Spinal cord (tissue), 10 donors: ENCODE results near the gene FAM181B. TPM values are rescaled to one million over a fixed set of nuclear protein-coding genes. Genes with fewer than 3 reads are reported as not detected.

Source experiments
- DNase-seq, 6 donors: peaks; one replicate each; pipeline versions ENCODE4 v3.0.0 to v3.0.0-alpha.2; 2013 to 2015; ENCODE audit warnings: low spot score in 6 of 6, low read depth in 4 of 6
- H3K27ac ChIP-seq: one replicate; pipeline ENCODE4 v1.5.1; 2013; ENCODE audit warnings: low read depth, low read length, control low read depth
- H3K27me3 ChIP-seq: one replicate; pipeline ENCODE4 v1.6.1; 2013; ENCODE audit warnings: low read length; ENCODE audit not compliant: control insufficient read depth, insufficient read depth
- H3K36me3 ChIP-seq: one replicate; pipeline ENCODE4 v1.6.1; 2013; ENCODE audit warnings: low read length; ENCODE audit not compliant: control insufficient read depth, insufficient read depth
- H3K4me1 ChIP-seq: one replicate; pipeline ENCODE4 v1.6.1; 2013; ENCODE audit warnings: low read length; ENCODE audit not compliant: control insufficient read depth, insufficient read depth
- H3K4me3 ChIP-seq: one replicate; pipeline ENCODE4 v1.5.1; 2013; ENCODE audit warnings: low read depth, low read length, control low read depth
- H3K9me3 ChIP-seq: one replicate; pipeline ENCODE4 v1.6.1; 2013; ENCODE audit warnings: low read length; ENCODE audit not compliant: control insufficient read depth, insufficient read depth
- WGBS: methylation state at CpG from one replicate; pipeline ENCODE4 v1.1.5; 2013; ENCODE audit warnings: missing lambda C conversion rate; ENCODE audit not compliant: insufficient coverage; 5-methylcytosine and 5-hydroxymethylcytosine counted together
- polyA plus RNA-seq, 2 donors: library from polyadenylated mRNA; unstranded; fragments of 120-200 nt; gene quantifications; one replicate each; pipeline ENCODE4 v1.2.1, GENCODE V29; 2013; ENCODE audit not compliant: insufficient read length in 2 of 2
- total RNA-seq, 2 donors: library from RNA; depleted of rRNA in 1 of 2; stranded (reverse); fragments of 120-200 nt in 1 of 2; fragments of >200 nt in 1 of 2; gene quantifications; one replicate each; pipeline versions ENCODE4 v1.2.3 to v1.2.4, GENCODE V29; 2013 to 2014
- donor health status: healthy.

Gene FAM181B
- total and polyA plus RNA-seq, 4 donors: 24.4 to 64.7 (median 38.6) TPM

DNA sequence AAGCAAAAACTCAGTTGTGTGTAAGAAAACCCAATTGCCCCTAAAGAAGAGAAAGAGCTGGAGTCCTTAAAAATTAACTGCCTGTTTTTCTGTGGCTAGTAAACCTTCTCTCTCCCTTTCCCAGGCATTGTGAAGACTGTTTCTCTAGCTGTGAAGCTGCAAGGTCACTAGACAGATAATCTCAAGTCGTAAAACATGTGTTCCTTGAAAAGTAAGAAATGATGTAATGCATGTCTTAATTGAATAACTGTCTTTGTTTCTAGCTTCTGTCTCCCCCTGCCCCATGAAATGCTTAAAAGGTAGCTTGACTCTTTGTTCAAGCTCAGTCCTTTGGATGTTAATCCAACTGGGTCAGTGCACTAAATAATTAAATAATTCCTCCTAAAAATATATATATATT is 29.5 kb upstream of the FAM181B start:
- H3K27me3 ChIP-seq: no peaks in the 10 kb centered on the region
- H3K36me3 ChIP-seq: no peaks in the 10 kb centered on the region
- H3K4me3 ChIP-seq: no peak overlapping the region
- no peak for DNase-seq
- 40% methylated on average over 1 of the region's 1 CpG for WGBS
- H3K4me1 ChIP-seq: no peaks in the 10 kb centered on the region
- no peaks in the 10 kb centered on the region for H3K9me3 ChIP-seq
- H3K27ac ChIP-seq: no peak overlapping the region

DNA sequence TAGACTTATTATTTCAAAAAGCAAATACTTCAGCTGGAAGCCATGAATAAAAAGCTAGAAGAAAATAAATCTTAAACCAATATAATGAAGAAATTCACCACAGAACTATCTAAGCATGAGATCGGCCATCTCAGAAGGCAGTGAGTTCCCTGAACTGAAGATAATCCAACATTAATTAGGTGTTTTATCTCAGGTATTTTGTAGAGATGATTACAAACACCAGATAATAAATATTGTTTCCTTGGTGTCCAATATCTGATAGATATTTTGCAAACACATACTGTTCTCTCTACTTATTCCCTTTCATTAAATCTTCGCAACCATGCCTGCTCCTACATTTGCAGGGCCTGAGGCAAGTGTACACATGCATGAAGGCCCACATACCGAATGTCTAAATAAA is 26.0 kb upstream of the FAM181B start:
- Histone ChIP-seq H3K36me3 (no peaks in the 10 kb centered on the region), H3K4me1 (peaks cover 12% of the 10 kb centered on the region), H3K27me3 (no peaks in the 10 kb centered on the region), H3K4me3 (no peak overlapping the region), H3K9me3 (no peaks in the 10 kb centered on the region), H3K27ac (no peak overlapping the region)
- DNase-seq: no peak
- no CpG with 5 or more reads among the region's 3 CpGs for WGBS

DNA sequence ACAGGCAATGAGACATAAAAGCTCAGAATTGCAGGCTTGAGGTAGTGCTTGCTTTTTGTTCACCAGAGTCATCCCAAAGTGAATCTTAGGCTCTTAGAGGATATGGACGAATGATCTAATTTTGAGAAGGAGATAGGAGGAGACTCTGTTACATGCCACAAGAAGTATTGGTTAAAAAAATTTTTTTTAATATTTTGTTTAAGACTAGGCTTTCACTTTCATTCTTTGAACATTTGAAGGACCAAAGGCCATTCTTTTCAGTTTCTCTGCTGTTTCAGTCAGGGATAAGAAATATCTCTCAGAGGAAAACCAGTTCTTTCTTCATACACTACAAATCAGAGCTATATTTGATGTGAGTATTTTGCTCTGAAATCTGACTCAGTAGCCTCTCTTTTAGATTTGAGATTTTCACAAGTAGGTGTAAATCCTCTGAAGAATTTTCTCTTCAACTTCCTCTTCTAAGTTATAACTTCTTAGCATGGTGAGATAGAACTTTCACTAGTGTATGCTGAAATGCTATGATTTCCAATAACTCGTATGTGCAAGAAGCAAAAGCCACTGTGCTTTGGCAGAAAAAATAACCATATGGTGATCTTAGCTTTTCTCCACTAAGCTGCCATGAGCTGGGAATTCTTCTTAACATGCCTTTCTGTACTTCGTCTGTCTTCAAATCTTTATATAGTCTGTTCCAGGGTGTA is 24.1 kb upstream of the FAM181B start:
- no peaks in the 10 kb centered on the region for H3K9me3 ChIP-seq
- no peaks in the 10 kb centered on the region for H3K27me3 ChIP-seq
- H3K4me1 ChIP-seq: peaks cover 12% of the 10 kb centered on the region
- H3K4me3 ChIP-seq: no peak overlapping the region
- WGBS: no CpG with 5 or more reads among the region's 3 CpGs
- no peaks in the 10 kb centered on the region for H3K36me3 ChIP-seq
- H3K27ac ChIP-seq: peak overlapping the region; percentile 78
- DNase-seq: peak in 2 of 6 donors; percentile 24 to 90

DNA sequence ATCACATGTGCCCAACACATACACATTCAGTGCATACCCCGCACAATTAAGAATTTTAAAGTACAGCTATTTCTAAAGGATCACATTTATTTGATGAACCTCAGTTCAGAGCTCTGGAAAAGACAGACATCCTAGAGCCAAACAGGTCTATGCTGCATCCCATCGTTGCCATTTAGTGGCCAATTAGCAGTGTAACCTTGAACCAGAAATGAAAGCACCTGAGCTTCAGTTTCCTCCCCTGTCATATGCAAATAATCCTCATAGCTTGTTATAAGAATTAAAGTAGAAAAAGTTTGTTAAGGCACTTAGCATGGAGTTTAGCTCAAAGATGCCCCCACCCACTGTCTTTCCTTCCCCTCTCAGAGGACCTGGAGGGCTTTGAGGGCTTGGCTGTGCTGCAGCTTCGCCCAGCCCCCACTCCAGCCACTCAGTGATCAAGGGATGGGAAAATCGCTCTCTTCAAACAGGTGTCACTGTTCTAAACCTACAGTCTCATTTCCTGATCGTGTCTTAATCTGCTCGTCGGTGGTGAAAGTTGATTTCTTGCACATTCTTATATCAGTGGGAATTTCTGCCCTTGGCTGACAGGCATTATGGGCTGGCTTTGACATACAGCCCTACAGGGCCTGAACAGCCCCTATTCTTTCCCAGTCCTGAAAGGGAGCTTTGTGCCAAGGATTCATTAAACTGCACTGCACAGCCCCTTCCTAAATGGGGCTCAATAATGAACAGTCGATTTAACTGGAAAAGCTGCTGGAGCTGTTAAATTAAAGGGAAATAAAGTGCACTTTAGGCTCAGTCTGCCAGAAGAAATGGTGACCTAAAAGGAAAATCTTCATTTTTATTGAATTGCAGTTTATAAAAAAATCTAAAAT is 23.3 kb upstream of the FAM181B start:
- Histone ChIP-seq H3K4me1 (peaks cover 12% of the 10 kb centered on the region), H3K9me3 (no peaks in the 10 kb centered on the region), H3K27me3 (no peaks in the 10 kb centered on the region), H3K4me3 (peak overlapping the region; percentile 3), H3K27ac (peak overlapping the region; percentile 78), H3K36me3 (no peaks in the 10 kb centered on the region)
- peak in 5 of 6 donors; percentile 68 to 91 (median 76) for DNase-seq
- 38% methylated on average over 4 of the region's 8 CpGs for WGBS

DNA sequence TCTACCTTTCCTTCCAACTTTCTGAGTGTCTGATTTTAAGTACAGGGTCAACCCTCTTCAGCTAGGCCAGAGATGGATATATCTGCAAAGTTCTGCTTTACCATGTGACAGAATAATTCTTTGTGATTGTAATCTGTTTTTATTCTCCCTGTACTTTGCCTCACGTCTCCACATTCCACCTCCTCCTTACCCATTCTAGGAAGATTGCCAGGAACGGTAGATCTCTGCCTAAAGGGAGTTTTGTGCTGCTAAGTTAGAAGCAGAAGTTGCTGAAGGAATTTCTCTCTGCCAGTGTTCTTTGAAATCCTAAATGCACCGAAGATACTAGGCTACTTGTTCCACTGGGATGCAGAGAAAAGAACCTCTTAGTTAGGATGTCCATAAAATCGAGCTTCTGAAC is 20.7 kb upstream of the FAM181B start:
- H3K4me3 ChIP-seq: no peak overlapping the region
- no peaks in the 10 kb centered on the region for H3K36me3 ChIP-seq
- WGBS: 0% methylated on average over 1 of the region's 4 CpGs
- no peaks in the 10 kb centered on the region for H3K27me3 ChIP-seq
- no peaks in the 10 kb centered on the region for H3K9me3 ChIP-seq
- peak in 2 of 6 donors; percentile 69 to 70 for DNase-seq
- peak overlapping the region; percentile 54 for H3K27ac ChIP-seq
- H3K4me1 ChIP-seq: peaks cover 12% of the 10 kb centered on the region

GRCh38 chr11:82753921-82754320 is 20.3 kb upstream of the FAM181B start:
- Histone ChIP-seq H3K27me3 (no peaks in the 10 kb centered on the region), H3K9me3 (no peaks in the 10 kb centered on the region), H3K27ac (peak overlapping the region; percentile 54), H3K36me3 (no peaks in the 10 kb centered on the region), H3K4me1 (peaks cover 12% of the 10 kb centered on the region), H3K4me3 (no peak overlapping the region)
- 20% methylated on average over 1 of the region's 1 CpG for WGBS
- peak in 2 of 6 donors; percentile 33 to 73 for DNase-seq

DNA sequence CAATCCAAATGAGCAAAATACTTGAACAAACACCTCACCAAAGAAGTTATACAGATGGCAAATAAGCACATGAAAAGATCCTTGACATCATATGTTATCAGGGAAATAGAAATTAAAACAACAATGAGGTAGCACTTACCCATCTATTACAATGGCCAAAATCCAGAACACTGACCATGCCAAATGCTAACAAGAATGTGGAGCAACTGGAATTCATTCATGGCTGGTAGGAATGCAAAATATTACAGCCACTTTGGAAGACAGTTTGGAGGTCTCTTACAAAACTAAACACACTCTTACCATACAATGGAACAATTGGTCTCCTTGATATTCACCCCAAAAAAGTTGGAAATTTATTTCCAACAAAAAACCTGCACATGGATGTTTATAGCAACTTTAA is 19.1 kb upstream of the FAM181B start:
- Histone ChIP-seq H3K36me3 (no peaks in the 10 kb centered on the region), H3K4me1 (peaks cover 12% of the 10 kb centered on the region), H3K9me3 (no peaks in the 10 kb centered on the region), H3K27ac (no peak overlapping the region), H3K4me3 (no peak overlapping the region), H3K27me3 (no peaks in the 10 kb centered on the region)
- no peak for DNase-seq

DNA sequence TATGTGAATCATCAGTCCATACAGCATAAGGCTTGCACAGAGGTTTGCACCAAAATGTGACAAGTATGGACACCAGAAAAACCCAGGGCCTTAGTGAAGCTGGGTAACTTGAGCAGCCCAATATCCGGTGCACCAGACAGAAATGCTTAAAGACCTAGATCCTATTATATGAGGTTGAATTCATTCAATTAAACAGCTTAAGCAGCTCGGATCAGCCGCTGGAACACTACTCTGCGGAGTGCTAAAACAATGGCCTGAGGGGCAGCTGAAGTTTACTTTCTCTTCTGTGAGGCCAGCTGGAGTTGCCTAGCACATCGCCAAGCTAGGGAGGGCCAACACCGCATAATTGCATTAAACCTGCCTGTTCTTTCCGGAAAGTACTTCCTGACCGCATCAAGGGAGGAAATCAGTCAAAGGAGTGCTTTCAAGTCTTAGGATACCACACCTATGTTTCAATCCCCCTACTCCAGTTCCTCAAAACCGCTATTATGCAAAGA is 17.0 kb upstream of the FAM181B start:
- DNase-seq: peak in 2 of 6 donors; percentile 72 to 76
- Histone ChIP-seq H3K36me3 (no peaks in the 10 kb centered on the region), H3K4me3 (no peak overlapping the region), H3K27ac (peak overlapping the region; percentile 64), H3K4me1 (peaks cover 5% of the 10 kb centered on the region), H3K27me3 (no peaks in the 10 kb centered on the region), H3K9me3 (no peaks in the 10 kb centered on the region)
- 8% methylated on average over 7 of the region's 9 CpGs for WGBS

DNA sequence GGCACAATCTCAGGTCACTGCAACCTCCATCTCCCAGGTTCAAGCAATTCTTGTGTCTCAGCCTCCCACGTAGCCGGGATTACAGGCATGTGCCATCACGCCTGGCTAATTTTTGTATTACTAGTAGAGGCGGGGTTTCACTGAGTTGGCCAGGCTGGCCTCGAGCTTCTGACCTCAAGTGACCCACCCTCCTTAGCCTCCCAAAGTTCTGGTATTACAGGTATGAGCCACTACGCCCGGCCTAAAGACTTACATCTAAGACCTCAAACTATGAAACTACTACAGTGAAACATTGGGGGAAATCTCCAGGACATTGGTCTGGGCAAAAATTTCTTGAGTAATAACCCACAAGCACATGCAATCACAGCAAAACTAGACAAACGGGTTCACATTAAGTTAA is 13.8 kb upstream of the FAM181B start:
- DNase-seq: no peak
- Histone ChIP-seq H3K4me3 (no peak overlapping the region), H3K36me3 (no peaks in the 10 kb centered on the region), H3K27ac (no peak overlapping the region), H3K27me3 (no peaks in the 10 kb centered on the region), H3K4me1 (no peaks in the 10 kb centered on the region), H3K9me3 (no peaks in the 10 kb centered on the region)
- WGBS: 100% methylated on average over 1 of the region's 8 CpGs
